Naive thymus-derived CD8-positive, alpha-beta T cell (primary cell): ENCODE measurements around the gene PHOSPHO1. TPM values are rescaled to one million over a fixed set of nuclear protein-coding genes. Genes with fewer than 3 reads are reported as not detected.
A peak's percentile ranks its signal among the peaks of the same experiment; 100 is the strongest.
"Not testable (repeated sequence)": the region's sequence is repeated elsewhere in the genome, so short reads cannot be mapped to it uniquely, and the experiment has no call there.

Source experiments
- ATAC-seq, 2 donors: fragments of 150-1000 bp; cut with Tn5 transposase in 1 of 2; sonication (Bioruptor Pico), chemical (Tn5 transposase) in 1 of 2; 1 replicate in 1 of 2; 2 replicates in 1 of 2; pipeline ENCODE4 v1.10.0; 2021; ENCODE audit warnings: mild to moderate bottlenecking in 2 of 2, moderate library complexity in 2 of 2
- POLR2A ChIA-PET: fragments of 350-600 bp; sonication (Branson Sonifier 250); formaldehyde crosslinking; loops from one replicate; lab custom pipeline; 2021; ENCODE audit warnings: antibody characterized with exemption; lab: Charles Lee
- DNase-seq, 10 donors: peaks; one replicate each; pipeline versions ENCODE4 v3.0.0 to v3.0.0-alpha.2; 2020 to 2022
- H3K27ac Mint-ChIP-seq, 10 donors: one replicate each; pipeline ENCODE4 v1.8.0; 2020 to 2022; ENCODE audit warnings: mild to moderate bottlenecking in 10 of 10, mixed read lengths in 10 of 10, moderate library complexity in 4 of 10, inconsistent platforms in 1 of 10
- H3K27me3 Mint-ChIP-seq, 5 donors: one replicate each; pipeline ENCODE4 v1.8.0; 2021 to 2022; ENCODE audit warnings: mixed read lengths in 5 of 5
- H3K36me3 Mint-ChIP-seq, 3 donors: one replicate each; pipeline ENCODE4 v1.8.0; 2020 to 2022; ENCODE audit warnings: mixed read lengths in 3 of 3, mild to moderate bottlenecking in 2 of 3, inconsistent platforms in 1 of 3
- H3K4me1 Mint-ChIP-seq, 4 donors: one replicate each; pipeline ENCODE4 v1.8.0; 2021 to 2022; ENCODE audit warnings: mixed read lengths in 4 of 4
- H3K4me3 Mint-ChIP-seq, 10 donors: one replicate each; pipeline ENCODE4 v1.8.0; 2020 to 2022; ENCODE audit warnings: mild to moderate bottlenecking in 10 of 10, mixed read lengths in 10 of 10, moderate library complexity in 6 of 10, inconsistent platforms in 1 of 10
- H3K9me3 Mint-ChIP-seq, 9 donors: one replicate each; pipeline ENCODE4 v1.8.0; 2020 to 2022; ENCODE audit warnings: mixed read lengths in 9 of 9, mild to moderate bottlenecking in 3 of 9, inconsistent platforms in 1 of 9, moderate library complexity in 1 of 9
- polyA plus RNA-seq, 3 donors: library from polyadenylated mRNA; unstranded; fragments of 300-500 nt; fragmentation: Illumina TruSeq; gene quantifications; one replicate each; pipeline ENCODE4 v1.2.3, GENCODE V29; 2021
- total RNA-seq, 8 experiments: library from RNA in 2 of 8; stranded (reverse) in 2 of 8; gene quantifications; one replicate each; pipeline ENCODE4 v1.2.3 and lab custom pipeline; 2021 to 2026

Gene PHOSPHO1, protein sequence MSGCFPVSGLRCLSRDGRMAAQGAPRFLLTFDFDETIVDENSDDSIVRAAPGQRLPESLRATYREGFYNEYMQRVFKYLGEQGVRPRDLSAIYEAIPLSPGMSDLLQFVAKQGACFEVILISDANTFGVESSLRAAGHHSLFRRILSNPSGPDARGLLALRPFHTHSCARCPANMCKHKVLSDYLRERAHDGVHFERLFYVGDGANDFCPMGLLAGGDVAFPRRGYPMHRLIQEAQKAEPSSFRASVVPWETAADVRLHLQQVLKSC
- not detected for total RNA-seq
- polyA plus RNA-seq = under 1 TPM; 0.25 to 0.62 (median 0.35) TPM
- 0 to 0.25 (median 0) reads per million in 6 experiments for total RNA-seq (lab: John Stamatoyannopoulos, UW)

- ATAC-seq = peak; percentile 92 to 94
- peaks cover 0 to 5% (median 0%) of the 10 kb centered on the region in 5 donors for H3K27me3 Mint-ChIP-seq
- no peaks in the 10 kb centered on the region for H3K9me3 Mint-ChIP-seq
- H3K4me1 Mint-ChIP-seq = peaks cover 8 to 32% (median 24%) of the 10 kb centered on the region in 4 donors
- H3K27ac Mint-ChIP-seq = peak within 1 kb of the TSS in 8 of 10 donors; percentile 33 to 92 (median 86)
- DNase-seq = peak; percentile 80 to 91 (median 86)
- peak within 1 kb of the TSS; percentile 73 to 94 (median 89) for H3K4me3 Mint-ChIP-seq
- POLR2A ChIA-PET = interaction anchor here (0.5 to 7.4 kb wide), 7 partner anchors 10 to 54 kb away, joined by 3 to 41 read pairs (median 4); no protein-coding TSS in a partner anchor
- no peaks in the 10 kb centered on the region for H3K36me3 Mint-ChIP-seq
Observed at GRCh38 chr17:49230636-49231562, at the start of gene PHOSPHO1. Gene PHOSPHO1 (minus strand): TSS chr17:49230787. CDS start chr17:49226691, 4,096 bp downstream.

DNA sequence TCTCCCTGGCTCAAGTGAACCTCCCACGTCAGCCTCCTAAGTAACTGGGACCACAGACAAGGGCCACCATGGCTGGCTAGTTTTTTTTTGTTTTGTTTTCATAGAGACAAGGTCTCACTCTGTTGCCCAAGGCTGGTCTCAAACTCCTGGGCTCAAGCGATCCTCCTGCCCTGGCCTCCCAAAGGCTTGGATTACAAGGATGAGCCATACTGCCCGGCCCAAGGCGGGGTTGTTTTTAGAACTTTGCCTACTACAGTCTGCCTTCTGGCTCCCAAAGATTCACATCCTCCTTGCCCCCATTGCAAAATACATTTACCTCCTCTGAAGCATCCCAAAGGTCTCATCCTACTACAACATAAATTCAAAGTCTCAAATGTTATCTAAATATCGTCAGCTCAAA, 49.5 kb upstream of the PHOSPHO1 start:
- ATAC-seq = no peak
- POLR2A ChIA-PET = no interaction called here
- H3K4me3 Mint-ChIP-seq = no peak overlapping the region
- DNase-seq = no peak
- no peaks in the 10 kb centered on the region for H3K36me3 Mint-ChIP-seq
- H3K9me3 Mint-ChIP-seq = no peaks in the 10 kb centered on the region
- H3K4me1 Mint-ChIP-seq = no peaks in the 10 kb centered on the region
- H3K27me3 Mint-ChIP-seq = peaks cover 0 to 4% (median 1%) of the 10 kb centered on the region in 5 donors
- no peak overlapping the region for H3K27ac Mint-ChIP-seq

GRCh38 chr17:49279263-49280015, 48.9 kb upstream of the PHOSPHO1 start:
- ATAC-seq, POLR2A ChIA-PET, H3K27me3 Mint-ChIP-seq, H3K4me1 Mint-ChIP-seq, H3K4me3 Mint-ChIP-seq, H3K27ac Mint-ChIP-seq, H3K36me3 Mint-ChIP-seq, DNase-seq, H3K9me3 Mint-ChIP-seq: not testable (repeated sequence)

DNA sequence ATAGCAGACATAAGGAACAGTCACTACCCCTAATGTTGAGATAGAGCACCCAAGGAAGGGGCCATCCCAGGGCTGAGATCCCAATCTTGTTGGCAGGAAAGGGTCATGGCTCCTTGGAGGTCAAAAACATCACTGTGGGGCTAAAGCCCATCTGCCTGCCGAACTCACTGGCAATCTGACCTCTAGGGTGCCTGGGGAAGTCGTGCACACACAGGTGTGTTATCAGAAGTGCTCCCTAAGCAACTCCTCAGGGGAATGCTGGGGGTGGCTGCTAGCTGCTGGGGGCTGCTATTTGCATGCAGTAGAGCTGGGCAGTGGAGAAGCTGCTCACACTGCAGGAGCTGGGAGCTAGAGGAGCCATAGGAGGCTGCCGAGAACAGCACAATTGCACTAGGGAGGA, 47.5 kb upstream of the PHOSPHO1 start:
- no peaks in the 10 kb centered on the region for H3K4me1 Mint-ChIP-seq
- peaks cover 0 to 4% (median 1%) of the 10 kb centered on the region in 5 donors for H3K27me3 Mint-ChIP-seq
- H3K36me3 Mint-ChIP-seq = no peaks in the 10 kb centered on the region
- H3K9me3 Mint-ChIP-seq = no peaks in the 10 kb centered on the region
- ATAC-seq (no peak), DNase-seq (no peak)
- H3K27ac Mint-ChIP-seq = peak overlapping the region in 1 of 10 donors; percentile 39
- no peak overlapping the region for H3K4me3 Mint-ChIP-seq
- POLR2A ChIA-PET = interaction anchor here (0.6 kb wide), 1 partner anchor 272 kb away, joined by 3 read pairs; no protein-coding TSS in a partner anchor

GRCh38 chr17:49277638-49278037, 47.1 kb upstream of the PHOSPHO1 start:
- Mint-ChIP-seq H3K36me3 (no peaks in the 10 kb centered on the region), H3K4me3 (no peak overlapping the region), H3K4me1 (no peaks in the 10 kb centered on the region), H3K9me3 (no peaks in the 10 kb centered on the region), H3K27ac (no peak overlapping the region), H3K27me3 (peaks cover 0 to 4% (median 1%) of the 10 kb centered on the region in 5 donors)
- DNase-seq (no peak), ATAC-seq (no peak)
- POLR2A ChIA-PET = interaction anchor here (0.6 kb wide), 1 partner anchor 273 kb away, joined by 3 read pairs; no protein-coding TSS in a partner anchor

- DNase-seq, ATAC-seq, H3K4me3 Mint-ChIP-seq, H3K27ac Mint-ChIP-seq, H3K4me1 Mint-ChIP-seq, H3K9me3 Mint-ChIP-seq, H3K36me3 Mint-ChIP-seq, POLR2A ChIA-PET, H3K27me3 Mint-ChIP-seq: not testable (repeated sequence)
Observed at GRCh38 chr17:49275981-49276380, 45.4 kb upstream of the PHOSPHO1 start.

DNA sequence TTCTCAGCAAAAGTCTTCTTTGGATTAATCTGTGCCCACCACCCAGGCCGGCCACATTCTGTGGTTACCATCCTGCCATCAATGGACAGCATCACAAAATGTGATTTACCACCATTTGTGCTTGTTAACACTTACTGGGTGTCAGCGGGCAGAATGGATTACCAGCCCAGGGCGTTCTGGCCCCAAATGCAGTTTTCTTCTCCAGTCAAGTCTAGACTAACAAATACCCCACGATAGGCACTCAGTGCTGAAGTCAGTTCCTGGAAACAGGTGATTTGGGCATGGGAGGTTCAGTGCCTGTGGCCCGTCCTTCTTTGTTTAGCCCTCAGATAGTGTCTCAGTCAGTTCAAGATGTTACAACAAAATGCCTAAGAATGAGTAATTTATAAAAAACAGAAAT, 38.8 kb upstream of the PHOSPHO1 start:
- Mint-ChIP-seq H3K27me3 (peaks cover 0 to 11% (median 2%) of the 10 kb centered on the region in 5 donors), H3K4me3 (no peak overlapping the region), H3K4me1 (no peaks in the 10 kb centered on the region), H3K27ac (peak overlapping the region in 1 of 10 donors; percentile 15), H3K36me3 (no peaks in the 10 kb centered on the region), H3K9me3 (no peaks in the 10 kb centered on the region)
- POLR2A ChIA-PET = no interaction called here
- DNase-seq = no peak
- ATAC-seq = no peak

GRCh38 chr17:49267912-49268311, 37.3 kb upstream of the PHOSPHO1 start:
- ATAC-seq (no peak), DNase-seq (no peak)
- no peaks in the 10 kb centered on the region for H3K36me3 Mint-ChIP-seq
- POLR2A ChIA-PET = no interaction called here
- H3K9me3 Mint-ChIP-seq = no peaks in the 10 kb centered on the region
- H3K4me3 Mint-ChIP-seq = no peak overlapping the region
- H3K27me3 Mint-ChIP-seq = peaks cover 4 to 12% (median 6%) of the 10 kb centered on the region in 5 donors
- H3K4me1 Mint-ChIP-seq = peaks cover 0 to 2% (median 0%) of the 10 kb centered on the region in 4 donors
- peak overlapping the region in 1 of 10 donors; percentile 28 for H3K27ac Mint-ChIP-seq

GRCh38 chr17:49266233-49266632, 35.6 kb upstream of the PHOSPHO1 start:
- POLR2A ChIA-PET = no interaction called here
- Mint-ChIP-seq H3K36me3 (no peaks in the 10 kb centered on the region), H3K9me3 (no peaks in the 10 kb centered on the region), H3K27me3 (peaks cover 4 to 12% (median 6%) of the 10 kb centered on the region in 5 donors), H3K4me3 (no peak overlapping the region), H3K4me1 (peaks cover under 1 to 2% (median under 1%) of the 10 kb centered on the region in 4 donors), H3K27ac (peak overlapping the region in 1 of 10 donors; percentile 78)
- no peak for ATAC-seq
- DNase-seq = no peak

- H3K9me3 Mint-ChIP-seq, DNase-seq, ATAC-seq, H3K27ac Mint-ChIP-seq, H3K36me3 Mint-ChIP-seq: not testable (repeated sequence)
- Mint-ChIP-seq H3K27me3 (peaks cover 4 to 12% (median 6%) of the 10 kb centered on the region in 5 donors), H3K4me3 (peak overlapping the region in 4 of 10 donors; percentile 74 to 83 (median 80)), H3K4me1 (peaks cover 3 to 10% (median 9%) of the 10 kb centered on the region in 4 donors)
- POLR2A ChIA-PET = interaction anchor here (0.6 kb wide), 1 partner anchor 48 kb away, joined by 3 read pairs; no protein-coding TSS in a partner anchor
Observed at GRCh38 chr17:49261540-49261939, 31.0 kb upstream of the PHOSPHO1 start.

GRCh38 chr17:49260817-49261291, 30.3 kb upstream of the PHOSPHO1 start:
- Mint-ChIP-seq H3K36me3 (no peaks in the 10 kb centered on the region), H3K9me3 (no peaks in the 10 kb centered on the region), H3K4me1 (peaks cover 3 to 10% (median 9%) of the 10 kb centered on the region in 4 donors), H3K27me3 (peaks cover 4 to 12% (median 6%) of the 10 kb centered on the region in 5 donors), H3K4me3 (peak overlapping the region; percentile 69 to 86 (median 81)), H3K27ac (peak overlapping the region in 5 of 10 donors; percentile 5 to 64 (median 46))
- DNase-seq (peak in 1 of 10 donors; percentile 4), ATAC-seq (peak in 1 of 2 donors; percentile 50)
- POLR2A ChIA-PET = interaction anchor here (0.6 to 1.5 kb wide), 2 partner anchors 34 to 48 kb away, joined by 3 read pairs; no protein-coding TSS in a partner anchor
